ENCODE results near the gene UBXN1.
A peak's percentile ranks its signal among the peaks of the same experiment; 100 is the strongest.

The UBXN1 gene

DNA sequence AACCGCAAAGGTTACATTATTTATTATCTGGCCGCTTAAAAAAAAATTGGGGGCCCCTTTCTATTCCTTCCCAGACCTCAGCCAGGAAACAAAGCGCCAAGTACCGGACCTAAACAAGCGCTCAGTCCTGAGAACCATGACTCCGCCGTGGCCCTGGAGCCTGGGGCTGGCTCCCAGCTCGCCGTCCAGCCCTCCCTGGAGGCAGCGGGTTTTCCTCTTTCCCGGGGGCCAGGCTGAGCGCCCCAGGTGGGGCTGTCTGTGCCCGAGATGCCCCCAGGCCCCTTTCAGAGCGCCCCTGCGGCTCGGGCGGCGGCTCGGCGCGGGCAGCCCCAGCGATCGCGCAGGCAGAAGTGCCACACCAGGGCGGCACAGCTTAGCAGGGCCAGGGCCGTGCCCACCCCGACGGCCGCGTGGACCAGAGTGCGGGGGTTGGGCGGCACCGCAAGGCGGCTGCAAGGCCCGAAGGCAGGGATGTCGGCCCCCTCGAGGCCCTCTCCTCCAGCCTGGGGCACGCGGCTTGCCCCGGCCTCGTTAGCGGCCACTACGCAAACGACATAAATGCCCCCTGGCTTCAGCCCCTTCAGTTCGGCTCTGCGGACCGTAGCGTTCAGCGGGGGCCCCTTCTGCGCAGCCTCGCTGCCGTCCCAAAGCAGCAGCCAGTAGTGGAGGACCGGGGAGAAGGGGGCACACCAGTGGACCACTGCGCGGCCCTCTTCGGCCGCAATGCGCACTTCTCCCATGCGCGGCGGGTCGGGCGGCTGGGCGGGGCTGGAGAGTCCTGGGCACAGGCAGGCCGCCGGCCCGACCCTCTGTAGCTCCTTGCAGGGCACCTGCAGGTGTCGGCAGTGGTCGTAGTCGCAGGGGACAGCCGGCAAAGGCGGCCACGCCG is 8.9 kb upstream of the UBXN1 start:
- DNase-seq (ENCODE audit: low read depth), result no peak
- H3K4me3 ChIP-seq (ENCODE audit: control insufficient read depth, low read depth, low read length), result no peak overlapping the region
- TF ChIP-seq, protein P1, sequence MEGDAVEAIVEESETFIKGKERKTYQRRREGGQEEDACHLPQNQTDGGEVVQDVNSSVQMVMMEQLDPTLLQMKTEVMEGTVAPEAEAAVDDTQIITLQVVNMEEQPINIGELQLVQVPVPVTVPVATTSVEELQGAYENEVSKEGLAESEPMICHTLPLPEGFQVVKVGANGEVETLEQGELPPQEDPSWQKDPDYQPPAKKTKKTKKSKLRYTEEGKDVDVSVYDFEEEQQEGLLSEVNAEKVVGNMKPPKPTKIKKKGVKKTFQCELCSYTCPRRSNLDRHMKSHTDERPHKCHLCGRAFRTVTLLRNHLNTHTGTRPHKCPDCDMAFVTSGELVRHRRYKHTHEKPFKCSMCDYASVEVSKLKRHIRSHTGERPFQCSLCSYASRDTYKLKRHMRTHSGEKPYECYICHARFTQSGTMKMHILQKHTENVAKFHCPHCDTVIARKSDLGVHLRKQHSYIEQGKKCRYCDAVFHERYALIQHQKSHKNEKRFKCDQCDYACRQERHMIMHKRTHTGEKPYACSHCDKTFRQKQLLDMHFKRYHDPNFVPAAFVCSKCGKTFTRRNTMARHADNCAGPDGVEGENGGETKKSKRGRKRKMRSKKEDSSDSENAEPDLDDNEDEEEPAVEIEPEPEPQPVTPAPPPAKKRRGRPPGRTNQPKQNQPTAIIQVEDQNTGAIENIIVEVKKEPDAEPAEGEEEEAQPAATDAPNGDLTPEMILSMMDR (IDR thresholded peaks at IDR 0.05; ENCODE audit: control insufficient read depth, insufficient read depth, low read depth, low read length, missing control alignments), result no peak

DNA sequence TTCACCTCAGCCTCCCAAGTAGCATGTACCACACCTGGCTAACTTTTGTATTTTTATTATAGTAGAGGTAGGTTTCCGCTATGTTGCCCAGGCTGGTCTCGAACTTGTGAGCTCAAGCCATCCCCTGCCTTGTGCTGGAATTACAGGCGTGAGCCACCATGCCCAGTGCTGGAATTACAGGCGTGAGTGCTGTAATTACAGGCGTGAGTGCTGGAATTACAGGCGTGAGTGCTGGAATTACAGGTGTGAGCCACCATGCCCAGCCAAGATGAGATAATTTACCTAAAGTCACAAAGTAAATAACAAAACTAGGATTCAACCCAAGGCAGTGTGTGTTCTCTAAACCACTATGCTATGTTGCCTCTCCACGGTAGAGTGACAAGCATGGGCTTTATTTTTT is 3.6 kb upstream of the UBXN1 start:
- DNase-seq (ENCODE audit: low read depth), result no peak
- TF ChIP-seq, protein P1 (IDR thresholded peaks at IDR 0.05; ENCODE audit: control insufficient read depth, insufficient read depth, low read depth, low read length, missing control alignments), result no peak
- no peak overlapping the region for H3K4me3 ChIP-seq (ENCODE audit: control insufficient read depth, low read depth, low read length)

DNA sequence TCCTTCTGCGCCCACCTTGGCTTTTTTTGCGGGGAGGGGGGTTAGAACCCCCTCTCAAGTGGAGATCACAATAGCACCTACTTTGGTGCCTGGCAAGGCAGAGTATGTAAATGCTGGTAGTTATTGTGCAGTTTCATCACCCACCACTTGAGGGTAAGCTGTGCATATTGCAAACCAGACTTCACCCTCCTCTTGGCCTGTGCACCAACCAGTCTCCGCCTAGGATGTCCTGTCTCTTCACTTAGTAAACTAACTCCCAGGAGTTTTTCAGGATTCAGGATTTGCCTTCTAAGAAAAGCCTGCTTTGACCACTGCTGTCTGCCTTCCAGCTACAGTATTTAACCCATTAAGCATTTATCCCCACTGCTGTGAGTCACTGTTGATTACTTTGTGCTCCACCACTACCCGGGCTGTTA is 2.0 kb upstream of the UBXN1 start:
- DNase-seq (ENCODE audit: low read depth), result no peak
- TF ChIP-seq, protein P1 (IDR thresholded peaks at IDR 0.05; ENCODE audit: control insufficient read depth, insufficient read depth, low read depth, low read length, missing control alignments), result peak; percentile 63
- H3K4me3 ChIP-seq (ENCODE audit: control insufficient read depth, low read depth, low read length), result no peak overlapping the region

DNA sequence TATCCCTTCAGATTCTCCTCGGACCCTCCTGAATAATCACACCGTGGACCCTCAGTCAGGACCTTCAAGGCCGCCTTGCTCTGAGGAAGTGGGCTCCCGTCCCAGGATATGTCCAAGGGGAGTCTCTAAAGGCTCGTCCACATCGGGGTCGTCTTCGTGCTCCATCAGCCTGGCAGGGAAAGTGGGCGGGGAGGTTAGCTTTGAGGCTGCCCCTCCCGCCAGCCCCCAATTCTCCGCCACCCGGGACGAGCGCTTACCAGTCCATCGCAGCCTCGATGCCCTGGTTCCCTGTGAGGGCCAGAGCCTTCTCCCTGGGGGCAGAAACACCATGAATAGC is 472 bp downstream of the UBXN1 start:
- peak overlapping the region; percentile 96 for H3K4me3 ChIP-seq (ENCODE audit: control insufficient read depth, low read depth, low read length)
- DNase-seq (ENCODE audit: low read depth), result no peak
- TF ChIP-seq, protein P1 (IDR thresholded peaks at IDR 0.05; ENCODE audit: control insufficient read depth, insufficient read depth, low read depth, low read length, missing control alignments), result no peak

- TF ChIP-seq, protein P1 (IDR thresholded peaks at IDR 0.05; ENCODE audit: control insufficient read depth, insufficient read depth, low read depth, low read length, missing control alignments), result no peak
- no peak overlapping the region; the same call in 1 of the 2 replicates for H3K4me3 ChIP-seq (ENCODE audit: control insufficient read depth, low read depth, low read length)
- no peak for DNase-seq (ENCODE audit: low read depth)
Observed at GRCh38 chr11:62677714-62678113, 1.2 kb downstream of the UBXN1 start.

DNA sequence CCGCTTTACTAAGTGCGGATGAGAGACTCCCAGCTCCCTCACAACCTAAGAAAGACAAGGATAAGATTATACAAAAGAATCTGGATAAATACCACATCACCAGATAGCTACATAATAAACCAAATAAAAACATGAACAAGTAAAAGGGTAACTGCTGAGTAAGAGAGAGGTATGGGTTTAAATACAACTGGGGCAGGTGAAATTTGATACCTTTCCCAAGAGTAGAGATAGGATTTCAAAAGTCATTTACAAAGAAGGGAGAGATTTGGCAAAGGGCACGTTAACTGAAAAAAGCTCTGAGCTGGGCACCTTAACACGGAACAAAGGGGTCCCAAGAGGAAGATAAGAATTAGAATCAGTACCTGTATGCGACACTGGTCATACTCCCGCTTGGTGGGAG is 1.7 kb downstream of the UBXN1 start:
- no peak overlapping the region for H3K4me3 ChIP-seq (ENCODE audit: control insufficient read depth, low read depth, low read length)
- TF ChIP-seq, protein P1 (IDR thresholded peaks at IDR 0.05; ENCODE audit: control insufficient read depth, insufficient read depth, low read depth, low read length, missing control alignments), result no peak
- no peak for DNase-seq (ENCODE audit: low read depth)
